Measurements from ENCODE around the gene G3BP1.

DNA sequence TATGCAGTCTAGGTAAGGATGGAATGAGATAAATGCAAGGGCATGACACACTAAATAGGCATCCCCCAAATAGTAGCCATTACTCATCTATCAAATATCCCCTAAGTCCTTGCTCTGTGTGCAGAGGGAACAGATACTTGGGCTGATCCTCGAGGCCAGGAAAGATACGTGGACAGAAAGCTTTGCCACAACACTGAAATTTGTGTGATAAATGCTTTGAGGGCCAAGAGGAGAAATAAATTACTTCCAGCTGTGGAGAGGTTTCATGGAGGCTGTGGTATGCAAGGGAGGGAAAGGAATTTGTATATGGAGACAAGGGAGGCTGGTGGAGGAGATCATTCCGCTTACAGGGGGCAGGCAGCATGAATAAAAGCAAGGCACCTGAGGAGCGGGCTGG is 31.8 kb upstream of the G3BP1 start:
- TF ChIP-seq, protein P1, sequence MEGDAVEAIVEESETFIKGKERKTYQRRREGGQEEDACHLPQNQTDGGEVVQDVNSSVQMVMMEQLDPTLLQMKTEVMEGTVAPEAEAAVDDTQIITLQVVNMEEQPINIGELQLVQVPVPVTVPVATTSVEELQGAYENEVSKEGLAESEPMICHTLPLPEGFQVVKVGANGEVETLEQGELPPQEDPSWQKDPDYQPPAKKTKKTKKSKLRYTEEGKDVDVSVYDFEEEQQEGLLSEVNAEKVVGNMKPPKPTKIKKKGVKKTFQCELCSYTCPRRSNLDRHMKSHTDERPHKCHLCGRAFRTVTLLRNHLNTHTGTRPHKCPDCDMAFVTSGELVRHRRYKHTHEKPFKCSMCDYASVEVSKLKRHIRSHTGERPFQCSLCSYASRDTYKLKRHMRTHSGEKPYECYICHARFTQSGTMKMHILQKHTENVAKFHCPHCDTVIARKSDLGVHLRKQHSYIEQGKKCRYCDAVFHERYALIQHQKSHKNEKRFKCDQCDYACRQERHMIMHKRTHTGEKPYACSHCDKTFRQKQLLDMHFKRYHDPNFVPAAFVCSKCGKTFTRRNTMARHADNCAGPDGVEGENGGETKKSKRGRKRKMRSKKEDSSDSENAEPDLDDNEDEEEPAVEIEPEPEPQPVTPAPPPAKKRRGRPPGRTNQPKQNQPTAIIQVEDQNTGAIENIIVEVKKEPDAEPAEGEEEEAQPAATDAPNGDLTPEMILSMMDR (conservative IDR thresholded peaks at IDR 0.05; ENCODE audit: low read length) = no peak
- TF ChIP-seq EZH2phosphoT487 (IDR thresholded peaks at IDR 0.05; ENCODE audit: borderline replicate concordance) = no peak

Measured in Loucy (cell line).